ENCODE measurements around the gene PTRHD1. TPM values are rescaled to one million over a fixed set of nuclear protein-coding genes. Genes with fewer than 3 reads are reported as not detected.

Gene PTRHD1, protein sequence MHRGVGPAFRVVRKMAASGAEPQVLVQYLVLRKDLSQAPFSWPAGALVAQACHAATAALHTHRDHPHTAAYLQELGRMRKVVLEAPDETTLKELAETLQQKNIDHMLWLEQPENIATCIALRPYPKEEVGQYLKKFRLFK
- polyA plus RNA-seq (2013, experiment 1 of 2; ENCODE audit: insufficient read length), result 23.6 TPM
- polyA plus RNA-seq (2013, experiment 2 of 2; ENCODE audit: insufficient read length), result 25.2 TPM

DNA sequence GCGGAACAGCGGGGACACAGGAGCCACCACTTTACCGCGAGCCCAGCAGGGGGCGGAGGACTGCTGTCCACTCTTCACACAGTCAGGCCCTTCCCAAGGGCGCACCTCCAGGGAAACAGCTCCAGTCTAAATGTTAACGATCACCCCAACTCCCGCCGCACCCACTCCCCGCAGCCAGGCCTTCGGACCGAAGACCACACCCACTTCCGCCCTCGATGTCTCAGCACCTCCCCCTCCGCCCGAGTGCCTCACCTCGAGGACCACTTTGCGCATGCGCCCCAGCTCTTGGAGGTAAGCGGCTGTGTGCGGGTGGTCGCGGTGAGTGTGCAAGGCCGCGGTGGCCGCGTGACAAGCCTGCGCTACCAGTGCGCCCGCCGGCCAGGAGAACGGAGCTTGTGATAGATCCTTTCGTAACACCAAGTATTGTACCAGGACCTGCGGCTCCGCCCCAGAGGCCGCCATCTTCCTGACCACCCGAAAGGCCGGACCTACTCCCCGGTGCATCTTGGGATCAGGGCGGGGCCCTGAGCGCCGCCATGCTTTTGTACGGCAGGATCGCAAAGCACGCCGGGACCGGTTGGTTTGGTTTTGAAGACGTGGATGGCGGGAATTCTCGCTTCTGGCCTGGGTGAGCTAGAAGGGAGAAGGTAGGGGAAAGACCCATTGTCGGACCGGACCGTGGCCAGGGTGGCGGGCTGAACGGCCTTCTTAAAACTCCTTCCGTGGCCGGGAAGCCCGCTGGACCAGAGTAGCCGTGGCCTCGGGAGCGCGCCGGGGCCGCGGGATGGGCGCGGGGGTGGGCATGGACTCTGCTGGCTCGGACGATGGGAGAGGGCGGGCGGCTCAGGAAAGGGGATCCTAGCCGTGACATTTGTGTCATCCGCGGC, at the start of gene PTRHD1, which contains the start of gene CENPO:
Gene PTRHD1, minus strand, starts transcription at position 518 of the 887 bp plus-strand sequence. Its CDS starts 14 bp downstream, at position 504.
Gene CENPO, plus strand, starts transcription at position 552 of the 887 bp plus-strand sequence. CDS start 495 bp downstream, outside the sequence.
- peak; percentile 97 for DNase-seq

DNA sequence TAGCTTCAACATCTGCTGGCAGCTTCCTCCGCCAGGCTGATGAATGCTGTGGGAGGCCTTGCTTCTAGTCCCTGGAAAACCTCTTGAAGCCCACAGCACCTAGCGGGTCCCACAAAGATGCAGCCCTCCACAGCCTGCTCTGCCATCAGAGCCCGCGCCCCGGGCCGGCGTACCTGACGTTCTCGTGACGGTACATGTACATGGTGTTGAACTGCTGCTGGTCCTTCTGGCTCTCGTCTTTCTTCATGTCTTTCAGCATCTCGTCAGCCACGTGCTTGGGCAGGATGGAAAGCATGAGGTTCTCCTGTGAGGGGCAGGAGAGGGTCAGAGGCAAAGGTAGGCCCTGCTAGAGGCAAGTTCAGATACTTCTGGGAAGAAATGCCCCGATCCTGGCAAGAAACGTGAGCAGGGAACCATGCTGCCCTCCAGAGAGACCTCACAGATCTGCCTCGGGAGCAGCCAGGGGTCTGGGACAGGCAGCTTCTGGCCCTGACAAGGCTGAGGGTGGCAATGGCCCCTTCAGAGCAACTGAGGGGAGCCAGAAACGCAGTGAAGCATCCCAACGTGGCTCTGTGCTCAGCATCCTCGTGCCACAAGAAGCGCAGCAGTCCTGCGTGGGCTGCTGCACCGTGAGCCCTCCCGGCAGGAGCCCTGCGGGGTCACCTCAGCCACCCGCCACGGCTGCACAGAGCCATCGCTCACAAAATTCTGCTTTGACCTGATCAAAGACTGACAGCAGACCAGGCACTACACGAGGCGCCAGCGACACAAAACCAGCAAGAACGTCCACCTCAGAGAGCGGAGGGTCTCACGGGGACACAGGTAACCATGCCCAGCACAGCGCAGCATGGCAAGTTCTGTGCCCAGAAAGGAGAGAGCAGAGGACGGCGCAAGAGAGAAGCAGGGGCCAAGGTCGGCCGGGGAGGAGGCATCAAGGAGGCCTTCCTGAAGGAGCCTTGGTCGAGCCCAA, 49.2 kb upstream of the PTRHD1 start:
- DNase-seq, result no peak

DNA sequence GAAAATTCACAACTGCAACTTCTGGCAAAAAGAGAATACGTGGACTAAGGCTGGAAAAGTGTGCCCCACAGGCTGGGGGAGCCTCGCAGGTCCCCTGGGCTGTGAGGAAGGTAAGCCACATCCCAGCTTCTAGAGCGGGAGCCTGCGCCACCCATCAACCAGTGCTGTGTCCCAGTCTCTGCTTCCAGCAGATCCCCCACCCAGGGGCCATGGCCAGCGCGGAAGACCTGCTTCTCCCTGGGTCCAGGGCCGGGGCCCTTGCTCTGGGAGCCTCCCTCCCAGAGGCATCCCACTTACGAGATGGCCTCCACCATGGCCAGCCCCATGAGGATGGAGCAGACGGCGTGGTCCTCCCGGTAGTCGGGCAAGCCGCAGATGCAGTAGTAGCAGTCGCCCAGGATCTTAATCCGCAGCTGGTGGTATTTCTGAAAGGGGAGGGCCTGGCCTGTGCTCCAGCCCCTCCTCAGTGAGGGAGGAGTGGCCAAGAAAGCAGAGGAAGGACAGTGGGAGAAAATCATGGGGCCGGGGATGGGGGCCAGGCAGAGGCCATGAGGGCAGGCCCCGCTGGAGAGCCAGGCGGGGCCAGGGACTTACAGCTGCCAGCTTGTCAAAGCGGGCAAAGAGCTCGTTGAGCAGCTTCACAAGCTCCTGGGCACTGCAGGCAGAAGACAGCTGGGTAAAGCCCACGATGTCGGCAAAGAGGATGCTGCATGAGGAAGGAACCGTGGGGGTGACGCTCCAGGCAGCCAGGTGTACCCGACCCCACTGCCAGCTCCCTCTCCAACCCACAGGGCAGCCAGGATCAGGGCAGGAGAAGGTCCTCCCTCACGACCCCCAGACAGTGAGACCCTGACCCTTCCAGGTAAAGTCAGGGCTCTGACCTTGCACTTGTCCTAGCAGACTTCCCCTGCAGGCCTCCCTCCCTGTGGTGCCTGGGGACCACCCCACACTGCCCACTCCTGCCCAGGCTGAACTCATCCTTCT, 48.1 kb upstream of the PTRHD1 start:
- DNase-seq, result no peak

DNA sequence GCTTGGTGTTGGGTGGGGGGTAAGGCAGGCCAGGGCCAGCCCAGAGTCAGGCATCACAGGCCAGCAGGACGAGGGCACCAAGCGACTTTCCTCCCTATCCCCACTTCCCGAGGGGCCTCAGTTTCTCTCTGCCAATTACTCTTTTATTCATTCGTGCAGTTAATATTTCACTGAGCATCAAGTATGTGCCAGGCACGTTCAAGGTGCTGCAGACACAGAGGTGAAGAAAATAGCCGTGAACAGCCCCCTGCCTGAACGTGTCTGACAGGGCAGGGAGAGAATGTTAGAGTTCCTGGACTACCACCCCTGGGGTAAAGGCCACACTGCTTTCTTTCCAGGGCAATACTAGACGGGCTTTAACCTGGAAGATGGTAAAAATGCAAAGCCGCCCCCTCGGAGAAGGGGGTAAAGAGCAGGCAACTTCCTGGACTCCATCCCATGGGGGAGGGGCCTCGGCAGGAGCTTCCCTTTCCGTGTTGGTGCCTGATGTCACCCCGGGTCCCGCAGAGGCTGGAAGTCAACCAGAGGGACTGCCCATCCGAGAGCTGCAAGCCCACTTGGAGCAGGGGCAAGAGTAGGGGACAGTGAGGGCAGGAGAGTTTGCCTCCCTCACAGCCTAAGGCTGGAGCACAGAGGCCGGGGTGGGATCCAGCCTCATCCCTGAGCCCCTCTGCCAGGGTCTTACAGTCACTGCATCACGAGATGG, 47.1 kb upstream of the PTRHD1 start:
- DNase-seq, result no peak

DNA sequence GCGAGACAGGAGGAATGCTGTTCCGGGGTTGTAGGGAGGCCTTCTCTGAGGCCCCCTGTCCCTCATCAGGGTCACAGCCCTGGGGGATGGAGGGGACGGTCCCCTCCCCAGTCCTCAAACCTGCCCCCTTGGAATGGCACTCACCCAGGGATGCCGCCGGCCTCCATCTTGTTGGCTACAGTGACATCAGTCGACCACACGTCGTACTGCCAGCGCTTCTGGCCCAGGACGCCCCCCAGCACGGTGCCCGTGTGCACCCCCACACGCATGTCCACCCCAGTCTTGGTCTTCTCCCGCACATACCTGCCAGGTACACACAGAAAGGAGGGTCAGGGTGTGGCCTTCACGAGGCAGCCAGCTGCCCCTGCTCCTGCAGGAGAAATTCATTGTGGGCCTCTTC, 46.5 kb upstream of the PTRHD1 start:
- DNase-seq, result no peak

DNA sequence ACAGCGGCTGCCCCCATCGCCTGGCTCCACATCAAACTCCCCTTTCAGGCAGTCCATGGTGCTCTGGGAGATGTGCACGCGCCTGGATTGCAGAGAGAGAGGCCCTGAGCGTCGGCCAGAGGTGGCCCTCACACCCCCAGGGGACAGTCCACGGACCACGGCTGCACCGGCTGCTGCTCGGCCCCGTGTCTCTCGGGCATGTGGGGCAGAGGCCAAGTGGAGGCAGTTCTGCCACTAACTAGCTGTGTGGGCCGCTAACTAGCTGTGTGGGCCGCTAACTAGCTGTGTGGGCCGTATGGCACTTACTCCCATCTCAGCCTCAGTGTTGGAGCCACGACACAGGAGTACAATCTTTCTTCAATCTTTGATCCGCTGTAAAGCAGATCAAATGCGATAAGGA, 45.4 kb upstream of the PTRHD1 start:
- DNase-seq, result no peak

DNA sequence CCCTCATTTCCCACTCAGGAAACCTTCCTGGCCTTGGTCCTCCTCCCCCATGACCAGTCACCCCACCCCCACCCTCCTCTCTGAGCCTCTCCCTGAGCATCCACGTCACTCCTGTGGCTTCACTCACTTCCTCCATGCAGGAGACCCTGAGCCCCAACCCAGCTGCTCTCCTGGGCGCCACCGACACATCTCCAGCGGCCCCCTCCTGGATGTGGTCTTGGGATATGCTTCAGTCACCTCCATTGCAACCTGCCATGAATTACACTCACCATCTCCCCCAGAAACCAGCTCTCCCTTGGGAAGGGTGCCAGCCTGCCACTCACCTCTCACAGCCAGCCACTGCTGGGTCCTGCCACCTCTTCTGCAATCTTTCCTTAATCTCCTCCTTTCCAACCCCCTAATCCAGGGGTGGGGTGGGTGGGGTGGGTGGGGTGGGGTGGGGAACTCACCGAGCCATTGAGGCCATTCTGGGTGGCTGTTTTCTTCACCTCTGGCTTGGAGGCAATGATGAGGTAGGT, 44.9 kb upstream of the PTRHD1 start:
- DNase-seq, result no peak

DNA sequence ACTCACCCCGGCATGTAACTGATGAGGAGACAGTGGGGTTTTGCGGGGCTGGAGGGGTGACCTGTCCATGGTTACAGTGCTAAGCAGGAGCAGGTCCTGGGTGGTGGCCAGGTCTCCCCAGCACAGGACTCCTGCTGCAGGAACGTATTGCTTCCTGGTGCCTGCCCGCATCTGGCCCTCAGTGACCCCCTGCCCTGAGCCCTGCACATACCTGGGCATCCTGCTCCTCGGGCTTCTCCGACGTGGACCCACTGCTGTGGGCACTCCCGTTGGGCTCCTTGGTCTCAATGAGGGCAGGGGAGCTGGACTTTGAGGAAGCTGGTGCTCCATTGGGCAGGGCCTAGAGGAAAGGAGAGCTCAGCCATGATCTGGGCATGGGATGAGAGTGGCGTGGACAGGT, 43.5 kb upstream of the PTRHD1 start:
- no peak for DNase-seq

DNA sequence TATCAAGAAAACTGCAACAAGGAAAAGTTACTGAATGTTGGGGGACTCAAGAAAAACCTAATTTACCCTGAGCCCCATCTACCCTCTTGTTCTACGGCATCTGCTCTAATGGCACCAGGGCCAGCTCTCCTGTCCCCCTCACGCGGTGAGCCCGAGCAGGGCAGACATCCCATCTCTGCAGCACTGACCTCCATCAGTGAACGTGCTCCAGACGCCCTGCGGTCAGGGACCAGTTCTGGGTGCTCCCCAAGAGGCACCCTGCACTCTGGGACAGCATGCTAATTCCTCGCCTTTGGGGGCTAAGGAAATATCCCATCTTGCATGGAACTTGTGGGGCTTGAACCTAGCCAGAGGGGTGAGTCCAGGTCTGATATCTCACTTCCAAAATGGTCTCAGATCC, 43.0 kb upstream of the PTRHD1 start:
- no peak for DNase-seq

DNA sequence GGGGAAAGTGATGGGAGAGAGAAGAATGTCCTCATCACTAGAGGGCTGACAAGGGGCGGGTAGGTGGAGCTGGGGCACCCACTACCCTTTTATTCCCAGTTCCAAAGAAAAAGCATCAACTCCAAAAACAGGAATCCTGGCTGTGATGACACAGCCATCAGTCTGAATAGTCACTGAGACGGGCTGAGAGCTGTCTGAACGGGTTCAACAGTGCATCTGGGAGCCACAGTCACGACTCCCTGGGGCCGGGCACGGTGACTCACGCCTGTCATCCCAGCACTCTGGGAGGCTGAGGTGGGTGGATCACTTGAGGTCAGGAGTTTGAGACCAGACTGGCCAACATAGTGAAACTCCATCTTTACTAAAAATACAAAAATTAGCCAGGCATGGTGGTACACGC, 42.2 kb upstream of the PTRHD1 start:
- peak; percentile 71 for DNase-seq

DNA sequence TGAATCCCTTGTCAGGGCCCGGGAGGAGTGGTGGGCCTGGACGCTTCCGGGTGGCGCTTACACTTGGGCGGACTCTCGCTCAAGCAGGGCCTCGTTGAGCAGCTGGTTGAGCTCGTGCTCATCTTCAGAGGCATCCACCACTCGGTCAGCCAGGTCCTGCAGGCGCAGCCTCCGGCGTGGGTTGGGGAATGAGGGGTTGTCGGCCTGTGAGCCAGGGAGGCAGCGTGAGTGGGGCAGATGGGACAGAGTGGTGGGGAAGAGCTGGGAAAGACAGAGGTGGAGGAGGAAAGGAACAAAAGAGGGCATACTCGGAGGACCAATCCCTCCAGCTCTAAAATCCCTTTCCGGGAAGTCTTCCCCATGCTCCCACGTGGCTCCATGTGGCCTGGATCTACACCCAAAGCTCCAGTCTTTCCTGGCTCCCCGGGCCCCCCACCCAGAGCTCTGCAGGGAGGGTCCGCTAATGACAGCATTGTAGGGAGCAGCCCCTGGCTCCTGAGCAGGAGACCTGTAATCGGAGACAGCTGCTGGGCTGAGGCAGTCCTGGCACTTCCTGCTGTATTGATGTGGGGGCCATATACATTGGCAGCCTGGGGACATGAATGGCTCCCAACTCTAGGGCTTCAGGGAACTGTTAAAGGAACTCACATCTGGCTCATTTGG, 41.7 kb upstream of the PTRHD1 start:
- DNase-seq, result no peak

DNA sequence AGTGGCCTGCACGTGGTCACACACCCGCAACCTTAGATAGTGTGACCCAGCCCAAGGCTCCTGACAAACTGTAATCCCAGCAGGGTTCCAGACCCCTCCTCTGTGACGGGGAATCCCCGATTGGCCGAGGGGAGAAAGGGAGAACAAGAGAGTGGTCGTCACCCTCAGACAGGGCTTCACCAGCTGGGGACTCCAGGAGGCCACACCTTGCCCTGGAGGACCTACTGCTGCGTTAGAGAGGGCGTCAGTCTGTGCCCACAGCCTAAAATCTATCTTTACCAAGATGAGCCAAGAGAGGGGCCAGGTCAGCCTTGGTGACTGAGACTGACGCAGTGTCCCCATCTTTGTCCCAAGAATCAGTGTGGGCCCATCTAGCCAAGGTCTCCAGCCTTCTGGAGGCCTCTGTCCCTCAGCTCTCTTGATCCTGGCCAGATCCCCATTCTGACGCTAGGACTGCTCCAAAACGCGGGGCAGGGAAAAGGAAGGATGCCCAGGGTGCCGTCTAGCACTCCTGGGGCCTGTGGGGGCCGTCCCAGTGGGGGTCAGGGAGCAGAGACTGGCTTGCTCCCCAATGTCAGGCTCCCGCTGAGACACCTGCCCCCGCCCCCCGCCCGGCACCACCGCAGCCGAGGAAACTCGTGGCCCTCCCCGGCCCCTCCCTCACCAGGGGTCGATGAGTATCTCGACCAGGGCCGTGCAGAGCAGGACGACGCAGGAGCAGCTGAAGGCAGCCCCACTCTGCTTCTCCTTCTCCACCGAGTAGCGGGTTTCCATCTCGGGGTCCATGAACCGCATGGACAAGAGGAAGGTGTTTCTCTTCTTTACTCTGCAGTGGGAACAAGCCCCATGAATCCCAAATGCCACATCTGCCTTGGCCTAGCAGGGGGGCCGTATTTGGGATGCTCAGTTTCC, 40.9 kb upstream of the PTRHD1 start:
- DNase-seq, result no peak

DNA sequence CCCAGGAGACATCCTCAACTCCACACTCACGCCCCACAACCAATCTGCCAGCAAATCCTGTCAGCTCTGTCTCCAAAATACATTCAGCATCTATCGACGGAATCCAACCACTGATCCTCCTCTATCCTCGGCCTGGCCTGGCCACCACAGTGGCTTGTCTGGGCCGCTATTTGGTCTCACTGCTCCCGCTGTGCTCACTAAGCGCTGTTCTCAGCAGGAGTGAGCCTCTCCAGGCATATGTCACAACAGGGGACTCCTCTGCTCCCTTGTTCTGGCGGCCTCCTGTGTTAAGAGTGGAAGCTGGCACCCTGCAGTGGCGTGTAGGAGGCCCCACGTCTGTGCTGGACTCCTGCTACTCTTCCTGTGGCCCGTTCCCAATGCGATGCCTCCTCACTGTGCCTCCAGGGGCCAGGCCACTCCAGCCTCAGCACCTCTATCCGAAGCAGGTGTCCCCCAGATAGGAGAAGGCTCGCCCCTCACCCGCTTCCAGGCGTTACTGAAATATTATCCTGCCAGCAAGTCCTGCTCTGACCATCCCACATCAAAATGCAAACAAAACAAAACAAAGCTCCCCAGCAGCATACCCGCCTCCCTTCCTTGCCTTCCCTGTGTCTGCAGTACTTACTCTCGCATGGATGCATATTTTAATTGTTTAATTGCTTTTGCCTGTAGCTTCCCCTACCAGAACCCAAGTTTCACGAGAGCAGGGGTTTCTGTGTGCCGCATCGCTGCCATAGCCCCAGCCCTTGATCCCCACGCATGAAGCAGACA, 39.9 kb upstream of the PTRHD1 start:
- DNase-seq, result peak; percentile 38

DNA sequence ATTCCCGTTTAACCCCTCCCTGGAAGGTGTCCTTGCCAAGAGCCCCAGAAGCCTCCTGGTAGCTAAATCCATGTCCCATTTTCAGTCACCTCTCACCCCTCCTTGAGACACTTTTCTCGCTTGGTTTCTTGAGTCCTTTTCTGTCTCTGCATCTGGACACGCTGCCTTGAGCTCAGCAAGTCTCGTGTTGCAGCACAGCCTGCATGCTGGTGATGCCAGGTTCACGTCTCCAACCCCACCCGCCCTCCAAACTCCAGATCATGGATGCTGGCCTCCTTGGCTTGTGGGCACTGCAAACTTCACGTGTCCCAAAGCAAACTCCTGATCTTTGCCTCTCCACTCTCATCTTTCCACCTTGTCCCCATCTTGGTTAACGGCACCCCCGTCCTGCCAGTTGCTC, 39.3 kb upstream of the PTRHD1 start:
- DNase-seq, result no peak

DNA sequence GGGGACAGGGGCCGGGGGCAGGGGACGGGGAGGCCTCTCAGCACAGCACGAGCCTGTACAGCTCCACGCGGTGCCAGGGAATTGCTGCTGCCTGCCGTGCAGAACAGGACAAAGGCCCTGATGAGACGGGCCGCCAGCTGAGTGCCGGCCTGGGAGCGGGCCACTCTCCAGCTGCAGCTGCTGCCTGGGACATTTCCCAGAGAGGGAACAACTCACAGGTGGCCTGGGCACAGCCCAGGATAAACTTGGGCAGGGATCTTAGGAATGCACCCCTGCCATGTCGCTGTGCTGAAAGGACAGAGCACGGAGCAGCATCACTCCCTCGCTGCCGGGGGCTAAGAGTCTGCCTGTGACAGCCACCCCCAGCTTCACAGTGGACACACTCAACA, 38.9 kb upstream of the PTRHD1 start:
- no peak for DNase-seq

DNA sequence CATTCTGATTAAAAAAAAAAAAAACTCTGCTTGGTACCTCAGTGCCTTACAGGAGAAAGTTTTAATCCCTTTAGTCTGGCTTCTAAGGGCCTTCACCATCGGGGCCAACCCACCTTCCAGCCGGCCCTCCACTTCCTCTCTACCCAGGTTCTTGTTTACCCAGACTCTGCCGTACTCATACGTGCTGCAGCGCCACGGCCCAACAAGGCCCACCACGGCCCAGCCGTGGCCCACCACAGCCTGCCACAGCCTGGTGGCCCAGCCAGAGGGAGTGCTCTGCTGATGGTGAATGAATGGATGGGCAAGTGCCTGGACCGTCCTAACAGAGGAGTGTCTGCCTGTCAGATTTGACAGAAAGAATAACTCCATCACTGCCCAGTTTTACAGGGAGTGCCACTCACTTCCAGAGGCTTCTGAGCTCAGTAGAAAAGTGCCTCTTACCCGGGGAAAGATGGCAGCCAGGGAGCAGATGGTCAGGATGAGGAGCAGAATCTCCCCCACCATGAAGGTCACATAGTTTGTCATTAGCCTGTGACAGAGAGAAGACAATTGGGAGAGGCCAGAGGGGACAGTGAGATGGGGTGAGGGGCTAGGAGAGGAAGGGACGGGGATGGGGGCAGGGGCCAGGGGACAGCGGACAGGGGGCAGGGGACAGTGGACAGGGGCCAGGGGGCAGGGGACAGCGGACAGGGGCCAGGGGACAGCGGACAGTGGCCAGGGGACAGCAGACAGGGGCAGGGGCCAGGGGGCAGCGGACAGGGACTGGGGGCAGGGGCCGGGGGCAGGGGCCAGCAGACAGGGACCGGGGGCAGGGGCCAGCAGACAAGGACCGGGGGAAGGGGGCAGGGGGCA, 38.3 kb upstream of the PTRHD1 start:
- no peak for DNase-seq

DNA sequence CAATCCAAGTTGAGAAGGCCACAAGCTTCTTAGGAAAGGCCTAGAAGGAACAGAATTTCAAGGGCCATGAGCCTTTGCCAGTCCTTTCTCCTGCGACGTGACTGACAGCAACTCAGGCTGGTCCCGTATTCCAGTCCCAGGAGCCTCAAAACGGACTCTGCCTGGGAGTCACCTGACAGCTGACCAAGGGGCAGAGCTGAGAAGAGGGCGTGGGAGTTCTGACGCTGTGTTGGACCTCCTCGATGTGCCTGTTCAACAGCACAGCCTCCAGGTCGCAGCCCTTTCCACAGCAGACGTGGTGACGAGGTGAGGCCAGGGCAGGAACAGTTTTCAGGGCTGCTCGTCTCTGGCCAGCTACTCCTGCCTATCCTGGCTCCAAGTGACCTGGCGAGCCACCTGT, 37.6 kb upstream of the PTRHD1 start:
- no peak for DNase-seq

All from fibroblast of skin of scalp (primary cell).